Activated CD8-positive, alpha-beta memory T cell treated with anti-CD3 and anti-CD28 coated beads, Interleukin-2, amount 50 U/mL, for 4 hours (primary cell): ENCODE data around the gene TMA7.
"Not testable (repeated sequence)": the region's sequence is repeated elsewhere in the genome, so short reads cannot be mapped to it uniquely, and the experiment has no call there.

ENCODE experiments used
- DNase-seq: peaks from one replicate; pipeline ENCODE4 v3.0.0-alpha.2; 2020

Gene TMA7

DNA sequence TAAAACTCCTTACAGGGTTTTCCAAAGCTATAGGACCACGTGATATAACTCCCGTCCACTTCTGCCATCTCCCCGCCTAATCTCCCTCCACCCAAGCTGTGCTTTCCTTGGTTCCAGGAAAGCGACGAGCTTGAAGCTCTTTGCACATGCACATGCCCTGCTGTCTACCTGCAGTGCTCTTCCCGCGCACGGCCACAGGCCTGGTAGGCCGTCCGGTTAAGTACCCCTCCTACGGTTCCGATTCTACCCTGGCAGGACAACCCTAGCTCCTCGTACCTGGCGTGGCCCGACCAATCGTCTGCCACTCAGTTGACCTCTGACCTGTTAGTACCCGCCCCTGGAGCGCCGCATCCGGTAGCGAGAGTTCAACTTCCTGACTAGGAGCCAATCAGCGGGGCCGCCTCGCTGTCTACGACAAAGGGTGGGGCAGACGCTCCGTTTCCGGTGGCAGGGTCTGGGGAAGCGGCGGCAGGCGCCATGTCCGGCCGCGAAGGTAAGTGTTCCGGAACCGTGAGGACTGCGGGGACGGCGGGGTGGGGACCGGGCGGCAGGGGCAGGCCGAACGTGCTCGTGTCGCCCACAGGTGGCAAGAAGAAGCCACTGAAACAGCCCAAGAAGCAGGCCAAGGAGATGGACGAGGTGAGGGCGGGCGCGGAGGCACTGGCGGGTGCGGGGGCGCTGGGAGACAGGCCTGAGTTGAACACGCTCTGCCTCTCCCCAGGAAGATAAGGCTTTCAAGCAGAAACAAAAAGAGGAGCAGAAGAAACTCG lies at the start of gene TMA7, which contains the start of gene CCDC51:
TSS of gene TMA7 (plus strand) at position 438 of the 770 bp plus-strand sequence. CDS start at position 478, 40 bp downstream.
TSS of gene CCDC51 (minus strand) at position 300 of the 770 bp plus-strand sequence. CDS start 4,991 bp downstream, outside the sequence.
- DNase-seq, result peak; percentile 98

DNA sequence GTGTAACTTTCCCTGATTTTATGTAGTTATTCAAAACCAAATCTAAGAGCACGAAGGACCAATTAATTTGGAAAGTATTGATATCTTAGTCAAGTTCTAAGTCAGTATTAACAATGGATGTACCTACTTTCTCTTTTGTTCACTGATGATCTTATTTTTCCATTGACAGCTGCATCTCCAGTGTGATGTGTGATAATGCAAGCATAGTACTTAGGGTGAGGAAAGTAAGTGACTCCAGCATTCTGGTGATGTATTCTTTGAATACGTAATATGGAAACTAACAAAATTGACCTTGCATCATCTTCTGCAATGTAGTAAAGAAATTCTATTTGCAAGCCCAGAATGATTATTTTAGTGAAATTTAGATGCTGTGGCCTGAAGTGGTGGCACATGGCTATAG lies 45.7 kb upstream of the TMA7 start:
- DNase-seq, result no peak

DNA sequence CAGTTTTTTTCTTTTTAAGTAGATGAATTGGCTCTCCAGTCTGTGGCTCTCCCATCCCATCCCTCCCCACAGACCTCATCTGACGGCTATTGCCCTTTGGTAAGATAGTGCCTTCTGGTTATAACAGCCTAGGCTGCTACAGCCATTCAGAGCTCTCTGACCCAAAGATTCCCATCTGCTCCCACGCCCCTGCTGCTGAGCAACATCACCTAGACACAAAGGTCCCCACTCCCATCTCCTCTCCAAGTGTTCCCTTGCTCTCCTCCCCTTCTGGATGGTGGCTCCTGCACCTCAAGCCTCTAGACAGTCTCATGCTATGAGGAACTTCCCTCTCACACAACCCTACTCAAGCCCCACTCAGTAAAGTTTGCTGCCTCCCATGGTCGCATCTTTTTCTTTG lies 44.3 kb upstream of the TMA7 start:
- no peak for DNase-seq

DNA sequence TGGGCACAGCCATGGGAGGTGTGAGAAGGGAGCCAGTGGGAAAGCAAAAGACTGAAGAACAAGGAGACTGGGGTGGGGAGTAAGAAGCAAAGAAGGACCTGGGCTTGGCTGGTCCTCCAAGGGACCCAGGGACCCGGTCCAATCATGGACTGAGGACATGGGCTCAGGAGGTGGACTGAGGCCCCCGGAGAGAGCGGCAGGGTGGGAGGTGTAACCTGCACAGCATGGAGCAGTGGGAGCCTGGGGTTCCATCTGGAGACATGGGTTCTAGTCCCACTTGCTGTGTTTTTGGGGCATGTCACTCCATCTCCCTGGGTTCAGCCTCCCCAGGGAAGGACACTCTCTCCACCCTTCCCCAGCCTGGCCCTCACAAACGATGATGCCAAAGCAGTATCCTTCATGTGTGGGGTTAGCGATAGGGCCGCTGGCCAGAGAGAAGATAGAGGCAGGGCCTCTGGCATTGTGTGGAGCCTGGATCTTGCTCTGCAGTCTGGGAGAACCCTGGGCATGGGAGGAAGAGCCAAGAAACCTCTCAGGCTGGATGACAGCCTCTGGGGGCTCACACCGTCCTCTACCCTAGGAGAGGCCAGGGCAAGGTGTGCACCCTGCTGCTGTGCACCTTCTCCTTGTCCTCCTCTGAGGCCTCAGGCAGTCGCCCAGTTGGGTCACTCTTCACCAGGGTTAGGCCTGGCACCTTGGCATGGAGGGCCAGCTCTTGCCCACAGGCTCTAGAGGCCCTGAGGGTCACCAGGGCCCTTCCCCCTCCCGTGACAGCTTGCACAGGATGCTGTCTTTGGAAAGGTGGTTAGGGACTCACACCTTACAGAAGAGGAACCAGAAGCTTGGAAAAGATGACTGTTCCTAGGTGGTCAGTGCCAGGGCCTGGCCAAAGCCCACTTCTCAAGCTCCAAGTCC lies 42.0 kb upstream of the TMA7 start:
- DNase-seq, result no peak

DNA sequence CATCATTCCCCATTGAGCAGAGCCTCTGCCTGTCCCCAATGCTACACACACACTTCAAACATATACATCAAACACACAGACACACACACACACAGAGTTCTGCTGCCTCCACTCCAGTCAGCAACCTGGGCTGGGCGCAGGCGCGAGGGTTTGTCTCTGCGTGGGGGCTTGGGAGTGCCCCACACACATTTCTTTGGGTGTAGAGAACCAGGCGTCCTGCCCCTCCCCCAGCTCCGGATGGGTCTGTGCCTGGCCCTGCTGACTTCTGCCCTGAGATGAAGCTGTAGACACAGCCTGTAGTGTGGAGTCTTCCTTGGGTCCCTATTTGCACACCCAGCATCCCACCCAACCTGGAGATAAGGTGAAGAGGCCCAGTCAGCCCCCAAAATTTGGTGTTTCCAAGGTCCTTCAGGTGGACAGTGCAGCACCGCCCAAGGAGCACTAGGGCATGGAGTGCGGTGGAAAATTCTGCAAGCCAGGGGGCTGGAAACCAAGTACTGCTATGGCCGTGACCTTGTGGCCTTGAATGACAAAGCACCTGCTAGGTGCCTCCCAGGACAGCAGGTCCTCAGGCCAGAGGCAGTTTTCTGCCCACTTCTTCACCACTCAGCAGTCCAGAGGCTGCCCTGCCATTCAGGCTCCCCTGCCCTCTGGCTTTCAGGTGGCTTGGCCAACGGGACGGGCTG lies 41.2 kb upstream of the TMA7 start:
- peak; percentile 9 for DNase-seq

DNA sequence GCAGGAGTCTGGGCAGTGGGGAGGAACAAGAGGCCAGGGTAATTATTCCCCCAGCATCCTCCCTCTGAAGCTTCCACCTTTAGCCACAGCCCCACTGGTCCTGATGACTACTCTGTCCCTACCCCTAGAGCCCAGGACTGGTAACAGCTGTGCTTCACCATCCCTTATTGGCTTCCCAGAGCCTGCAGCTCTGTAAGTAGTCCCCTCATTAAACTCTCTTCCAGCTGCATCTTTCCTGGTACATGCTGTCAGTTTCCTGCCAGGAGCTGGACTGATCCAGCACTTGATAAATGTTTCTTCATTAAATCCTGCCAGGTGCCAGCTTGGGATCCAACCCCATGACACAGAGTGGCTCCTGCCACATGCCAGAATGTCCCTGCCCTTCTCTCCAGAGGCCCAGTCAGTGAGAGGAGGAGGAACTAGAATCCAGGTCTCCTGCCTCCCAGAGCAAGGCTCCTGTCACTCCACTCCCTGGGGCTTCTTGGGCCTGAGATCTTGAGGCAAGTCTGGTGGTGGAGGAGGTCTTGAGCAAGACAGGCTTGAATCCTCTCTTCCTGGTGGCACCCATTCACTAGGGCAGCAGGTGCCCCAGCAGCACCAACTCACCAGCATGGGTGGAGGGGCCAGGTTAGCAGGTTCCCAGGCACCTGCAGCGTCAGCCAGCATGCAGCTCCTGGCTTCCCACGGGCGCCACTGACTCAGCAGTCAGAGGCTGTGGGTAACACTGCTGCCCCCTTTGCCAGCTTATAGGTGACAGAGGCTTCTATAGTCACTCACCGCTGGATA lies 40.5 kb upstream of the TMA7 start:
- DNase-seq, result peak; percentile 11

DNA sequence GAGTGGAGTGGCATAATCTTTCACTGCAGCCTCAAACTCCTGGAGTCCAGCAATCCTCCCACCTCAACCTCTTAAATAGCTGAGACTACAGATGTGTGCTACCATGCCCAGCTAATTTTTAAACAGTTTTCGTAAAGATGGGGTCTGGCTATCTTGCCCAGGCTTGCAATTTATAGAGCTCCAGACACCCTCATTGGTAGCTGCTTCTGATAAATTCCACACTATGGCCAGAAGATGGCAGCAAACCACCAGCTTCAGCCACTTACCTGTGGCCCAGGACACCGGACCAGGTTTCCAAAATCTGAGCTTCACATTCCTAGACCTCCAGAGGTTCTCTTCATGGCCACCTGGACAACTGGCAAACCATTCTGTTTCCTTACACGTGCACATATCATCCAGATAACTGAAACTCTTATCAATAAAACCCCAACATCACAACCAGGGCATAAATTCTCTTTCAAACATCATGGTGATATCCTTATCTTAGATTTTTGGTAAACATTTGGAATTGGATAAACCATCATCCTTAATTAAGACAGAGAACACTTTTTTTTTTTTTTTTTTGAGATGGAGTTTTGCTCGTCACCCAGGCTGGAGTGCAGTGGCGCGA lies 39.1 kb upstream of the TMA7 start:
- peak; percentile 62 for DNase-seq

DNA sequence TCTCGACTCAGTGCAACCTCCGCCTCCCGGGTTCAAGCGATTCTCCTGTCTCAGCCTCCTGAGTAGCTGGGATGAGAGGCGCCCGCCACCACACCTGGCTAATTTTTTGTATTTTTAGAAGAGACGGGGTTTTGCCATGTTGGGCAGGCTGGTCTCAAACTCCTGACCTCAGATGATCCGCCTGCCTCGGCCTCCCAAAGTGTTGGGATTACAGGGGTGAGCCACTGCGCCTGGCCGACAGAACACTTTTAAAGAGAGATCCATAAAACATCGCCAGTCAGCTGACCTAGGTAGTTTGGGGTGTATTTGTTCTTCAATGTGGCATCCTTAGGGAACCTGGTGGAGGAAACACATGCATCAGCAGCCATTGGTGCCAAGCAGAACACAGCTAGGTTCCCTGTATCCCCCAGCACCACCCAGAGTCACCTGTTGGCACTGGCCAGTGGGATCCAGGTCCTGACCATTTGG lies 38.6 kb upstream of the TMA7 start:
- not testable (repeated sequence) for DNase-seq

DNA sequence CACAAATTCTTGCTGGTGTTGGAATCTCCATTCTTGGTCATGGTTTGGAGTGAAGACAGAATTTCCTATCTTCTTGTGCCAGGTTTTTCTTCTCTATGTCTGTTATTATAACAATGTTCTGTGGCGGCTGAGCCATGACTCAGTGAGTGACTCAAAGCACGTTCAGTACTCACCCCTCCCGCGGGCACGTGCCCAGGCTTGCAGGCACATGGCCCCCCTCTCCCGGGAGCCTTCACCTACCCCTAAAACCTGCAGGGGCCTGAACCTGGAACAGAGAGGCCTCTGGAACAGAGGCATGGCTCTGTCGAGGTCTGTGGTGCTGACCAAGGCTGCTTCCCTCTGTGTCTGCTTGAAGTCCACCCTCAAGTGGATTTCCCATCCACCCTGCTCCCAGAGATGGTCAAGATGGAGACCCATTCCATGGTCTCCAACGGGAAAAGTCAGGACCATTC lies 37.8 kb upstream of the TMA7 start:
- DNase-seq, result peak; percentile 12

DNA sequence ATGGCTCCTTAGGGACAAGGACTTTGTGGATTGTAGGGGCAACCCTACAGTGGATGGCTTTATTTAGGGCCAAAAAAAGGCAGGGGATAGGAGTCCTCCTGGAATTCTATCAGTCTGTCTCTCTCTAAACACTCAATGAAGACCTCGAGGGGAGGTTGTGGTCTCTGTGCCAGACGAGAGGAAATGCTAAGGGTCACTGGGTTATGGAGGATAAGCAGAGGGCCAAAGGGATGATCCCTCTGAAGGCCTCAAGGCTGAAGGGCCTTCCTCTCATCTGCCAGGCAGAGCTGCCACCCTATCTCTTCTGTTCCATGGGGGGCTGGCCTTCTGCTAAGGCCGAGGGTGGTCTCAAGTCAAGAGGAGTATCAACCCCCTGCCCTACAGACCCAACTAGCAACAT lies 37.1 kb upstream of the TMA7 start:
- no peak for DNase-seq

DNA sequence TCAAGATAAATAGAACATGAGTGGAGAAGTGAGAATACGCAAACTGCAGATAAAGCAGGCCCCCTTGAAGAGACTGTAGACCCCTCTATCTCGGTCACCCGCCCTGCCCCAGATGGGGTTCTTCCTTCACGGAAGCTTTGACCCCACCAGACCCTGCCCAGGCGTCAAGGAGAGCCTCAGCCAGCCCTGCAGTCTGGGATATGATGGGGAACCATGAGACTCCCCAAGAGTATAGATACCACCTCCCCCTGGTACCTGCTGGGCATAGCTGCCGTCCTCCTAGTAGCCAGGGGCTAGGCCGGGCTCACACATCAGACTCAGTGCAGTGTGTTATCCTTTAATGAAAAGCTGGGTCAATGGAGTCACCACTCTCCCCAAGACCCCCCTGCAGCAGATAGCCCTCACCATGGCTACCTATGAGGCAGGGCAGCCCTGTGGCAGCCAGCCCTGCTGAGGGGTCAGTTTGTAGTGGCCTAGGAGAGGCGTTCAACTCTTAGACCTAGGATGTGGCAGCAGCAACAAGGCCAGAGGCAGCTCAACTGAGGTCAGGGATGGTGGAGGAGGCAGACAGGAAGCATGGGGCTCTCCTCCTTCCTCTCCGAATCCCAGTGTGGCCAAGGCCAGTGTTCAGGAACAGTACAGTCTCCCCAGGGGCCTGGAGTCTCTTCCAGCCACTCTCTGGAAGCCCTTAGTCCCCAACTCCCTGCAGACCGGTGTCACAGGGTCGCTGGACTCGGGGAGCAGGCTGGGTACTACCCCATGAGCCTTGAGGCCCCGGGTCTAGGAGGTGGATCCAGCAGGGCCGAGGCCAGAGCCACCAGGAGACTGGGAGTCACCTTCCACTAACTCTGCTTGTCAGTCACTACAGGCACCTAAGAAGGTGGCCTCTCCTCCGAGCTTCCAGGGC lies 36.3 kb upstream of the TMA7 start:
- DNase-seq, result no peak

DNA sequence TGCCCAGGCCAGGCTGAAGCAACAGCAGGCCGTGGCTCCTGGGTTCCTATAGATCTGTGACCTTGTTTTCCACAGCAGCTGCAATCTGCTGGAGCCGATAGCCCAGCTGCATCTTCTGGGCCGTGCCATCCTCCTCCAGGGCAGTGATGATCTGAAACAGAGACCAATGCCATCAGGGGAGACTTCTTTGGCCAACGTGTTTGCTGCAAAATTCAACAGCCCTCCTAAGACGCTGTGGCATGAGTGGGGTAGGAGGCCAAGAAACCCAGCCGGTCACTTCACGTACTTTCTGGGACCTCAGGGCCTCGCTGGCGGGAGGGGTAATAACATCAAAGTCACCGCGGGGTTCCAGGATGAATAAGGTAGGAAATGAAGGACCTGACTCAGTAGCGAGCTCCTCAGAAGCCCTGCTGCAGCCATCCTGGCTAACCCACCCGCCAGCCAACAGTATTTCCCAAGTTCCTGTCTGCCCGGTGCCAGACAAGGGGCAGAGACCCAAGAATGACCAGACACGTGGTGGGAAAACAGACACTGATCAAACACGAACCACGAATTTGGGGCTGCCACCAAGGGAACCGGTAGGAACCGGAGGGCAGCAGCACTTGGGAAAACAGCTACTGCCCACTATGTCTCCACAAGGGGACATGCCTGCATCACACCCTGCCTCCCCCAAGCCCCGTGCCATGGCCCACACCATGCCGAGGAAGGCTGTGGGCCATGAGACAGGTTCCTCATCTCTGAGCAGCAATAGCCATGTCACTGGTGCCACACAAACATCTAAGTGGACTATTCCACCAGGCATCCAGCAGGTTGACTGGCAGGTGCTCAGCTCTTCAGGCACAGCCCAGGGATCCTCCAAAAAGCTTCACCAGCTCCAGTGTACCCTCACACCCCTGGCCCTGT lies 35.4 kb upstream of the TMA7 start:
- no peak for DNase-seq

DNA sequence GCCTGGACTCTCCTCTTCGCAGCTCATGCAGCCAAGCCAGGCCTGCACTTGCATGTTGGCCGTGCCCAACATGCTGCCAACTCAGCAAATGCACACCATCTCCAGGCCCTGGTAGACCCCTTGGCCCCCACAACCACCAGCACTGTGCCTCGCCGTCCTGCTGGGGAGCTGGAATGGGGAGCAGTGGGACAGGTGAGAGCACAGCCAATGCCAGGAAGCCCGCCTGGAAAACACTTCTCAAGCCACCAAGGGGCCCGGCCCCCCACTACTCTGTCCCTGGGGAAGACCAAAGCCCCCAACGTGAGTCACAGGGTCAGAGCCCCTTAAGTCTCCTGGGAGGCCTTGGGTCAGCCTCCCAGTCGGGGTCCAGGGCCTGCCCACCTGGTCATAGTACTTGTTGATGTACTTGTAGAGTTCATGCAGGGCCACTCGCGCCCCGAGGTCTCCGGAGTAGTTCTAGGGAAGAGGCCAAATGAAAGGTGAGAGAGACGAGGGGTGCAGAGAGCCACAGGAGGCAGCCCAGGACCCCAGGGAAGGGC lies 34.6 kb upstream of the TMA7 start:
- no peak for DNase-seq

DNA sequence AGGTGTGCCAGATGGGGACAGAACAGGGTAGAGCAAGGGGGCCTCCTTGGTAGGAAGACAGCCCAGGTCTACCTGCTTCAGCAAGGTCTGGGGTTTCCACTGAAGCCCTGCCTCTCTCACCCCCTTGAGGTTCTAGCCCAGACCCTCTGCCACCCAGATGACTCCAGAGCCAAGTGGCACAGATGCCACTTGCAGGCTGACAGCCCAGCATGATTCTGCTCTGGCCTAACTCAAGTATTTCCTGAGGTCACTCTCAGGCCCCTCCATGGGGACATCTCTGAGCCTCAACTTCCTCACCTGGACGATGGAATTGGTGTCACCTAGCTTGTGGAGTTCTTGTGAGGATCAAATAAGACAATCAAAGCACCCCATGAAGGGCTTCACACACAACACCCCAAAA lies 34.1 kb upstream of the TMA7 start:
- DNase-seq, result no peak

DNA sequence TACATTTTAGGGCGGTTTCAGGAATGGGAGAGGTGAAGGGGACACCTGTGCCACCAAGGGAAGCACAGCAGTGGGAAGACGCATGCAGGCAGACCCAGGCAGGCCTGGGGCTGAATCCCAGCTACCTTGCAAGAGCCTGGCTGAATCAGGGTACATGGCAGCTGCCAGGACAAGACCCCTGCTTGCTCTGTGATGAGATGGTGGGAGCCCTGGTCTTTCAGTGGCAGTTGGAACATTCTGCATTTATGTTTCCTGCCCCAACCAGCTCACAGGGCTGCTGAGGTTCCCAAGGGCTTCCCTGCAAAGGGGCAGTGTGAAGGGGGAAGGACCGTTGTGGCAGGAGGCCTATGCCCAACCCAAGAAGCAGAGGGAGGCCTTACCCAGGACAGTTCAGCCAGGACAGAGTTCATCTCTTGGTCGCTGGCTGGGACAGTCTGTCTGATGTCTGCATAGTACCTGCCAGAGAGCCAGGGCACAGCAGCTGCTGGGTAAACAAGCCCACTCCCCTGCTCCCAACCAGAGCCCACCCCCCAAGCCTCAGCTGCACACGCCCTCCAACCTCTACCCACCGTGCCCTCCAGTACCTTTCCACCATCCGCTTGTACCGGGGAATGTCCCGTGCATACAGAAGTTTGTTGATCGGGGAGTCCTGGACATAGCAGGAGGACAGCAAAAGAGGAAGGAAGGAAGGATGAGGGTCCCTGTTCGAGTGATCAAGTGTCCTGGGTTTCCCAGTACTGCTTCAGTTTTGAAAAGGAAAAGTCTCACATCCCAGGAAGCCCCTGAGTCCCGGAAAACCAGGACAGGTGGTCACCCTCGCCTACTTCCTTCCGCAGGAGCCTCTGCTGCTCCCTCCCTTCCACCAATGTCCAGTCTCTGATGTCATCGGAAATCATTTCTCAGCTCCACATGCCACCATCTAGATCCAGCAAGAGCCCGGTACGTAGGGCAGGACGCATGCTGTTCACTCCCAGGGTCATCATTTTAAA lies 33.3 kb upstream of the TMA7 start:
- DNase-seq, result no peak

DNA sequence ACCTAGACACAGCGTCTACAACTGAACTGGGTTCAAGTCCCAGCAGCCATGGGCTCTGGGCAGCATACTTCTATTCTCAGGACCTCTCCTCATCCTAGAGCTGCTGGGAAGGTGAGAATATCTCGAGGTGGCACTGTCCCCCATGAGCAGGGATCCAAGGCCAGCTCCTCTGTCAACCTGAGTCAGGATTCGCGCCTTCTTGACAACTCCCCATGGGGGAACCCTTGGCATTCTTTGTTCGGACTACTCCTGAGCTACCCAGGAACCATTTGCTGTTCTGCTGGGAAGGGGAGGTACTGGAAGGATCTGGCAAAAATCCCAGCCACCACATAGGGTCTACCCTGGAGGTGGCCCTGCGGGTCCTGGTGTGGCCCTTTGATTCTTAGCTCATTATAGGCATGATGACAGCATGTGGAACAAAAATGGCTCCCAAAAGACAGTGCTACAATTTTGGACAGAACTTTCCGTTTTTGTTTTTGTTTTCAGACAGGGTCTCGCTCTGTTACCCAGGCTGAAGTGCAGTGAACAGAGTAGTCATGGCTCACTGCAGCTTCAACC lies 32.4 kb upstream of the TMA7 start:
- DNase-seq, result no peak

DNA sequence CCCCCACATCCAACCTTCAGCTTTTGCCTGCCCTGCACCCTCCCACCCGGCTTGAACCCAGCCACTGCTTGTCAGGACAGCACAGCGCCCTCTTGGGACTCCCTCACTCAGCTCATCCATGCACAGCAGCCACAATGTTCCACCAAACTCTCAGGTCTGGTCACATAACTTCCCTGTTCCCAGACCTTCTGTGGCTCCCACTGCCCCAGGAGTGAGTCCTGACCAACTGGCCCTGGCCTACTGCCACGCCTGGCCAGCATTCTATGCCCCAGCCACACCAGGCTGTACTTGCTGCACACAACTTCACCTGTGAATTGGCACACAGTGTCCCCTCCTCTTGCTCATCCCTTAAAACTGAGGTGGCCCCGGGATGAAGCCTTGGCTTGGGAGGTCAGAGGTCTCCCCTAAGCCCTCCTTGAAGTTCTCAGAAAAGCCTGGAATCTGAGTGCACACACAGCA lies 31.2 kb upstream of the TMA7 start:
- DNase-seq, result no peak
